HepG2 (cell line): ENCODE results near the gene IP6K1. TPM values are rescaled to one million over a fixed set of nuclear protein-coding genes. Genes with fewer than 3 reads are reported as not detected.
"Not testable (repeated sequence)": the region's sequence is repeated elsewhere in the genome, so short reads cannot be mapped to it uniquely, and the experiment has no call there.

ENCODE experiments used
- ATAC-seq: fragments of 200-7000 bp; cut with Tn5 transposase; 3 replicates; pipeline ENCODE4 v1.9.1; 2020; ENCODE audit warnings: mild to moderate bottlenecking, moderate library complexity
- BruUV-seq: library from RNA; stranded (reverse); fragments of 400-500 nt; replicated peaks from 2 replicates; lab custom pipeline; 2021; lab: Mats Ljungman, UMichigan
- CTCF ChIA-PET: fragments of 300-600 bp; formaldehyde crosslinking; extraction: SDS; loops from one replicate; lab custom pipeline; 2021; ENCODE audit warnings: low total read pairs, inconsistent platforms, low intra/inter-chr PET ratio; lab: Yijun Ruan, JAX
- POLR2A ChIA-PET: fragments of 350-600 bp; sonication (Branson Sonifier 250); formaldehyde crosslinking; loops from one replicate; lab custom pipeline; 2020; ENCODE audit warnings: antibody characterized with exemption, inconsistent platforms; lab: Yijun Ruan, JAX
- DNase-seq: peaks from one replicate; pipeline ENCODE4 v3.0.0-alpha.2; 2015; ENCODE audit warnings: low spot score
- FAIRE-seq: peaks from 3 replicates; lab custom pipeline; 2011; peaks lifted over from hg19 to GRCh38; lab: Jason Lieb, UNC
- H2AFZ ChIP-seq: one replicate; pipeline ENCODE4 v1.6.1; 2011; ENCODE audit warnings: low read length, inconsistent platforms
- H3K27ac ChIP-seq: fragments of 300-600 bp; 3 replicates; pipeline ENCODE4 v1.8.0; 2011; ENCODE audit warnings: mixed run types, mild to moderate bottlenecking, mixed read lengths, low read length, inconsistent platforms; ENCODE audit not compliant: insufficient read depth; ENCODE audit errors: extremely low read length
- H3K27me3 ChIP-seq, 2 experiments: fragments of 200-600 bp in 1 of 2; 2 replicates in 1 of 2; 3 replicates in 1 of 2; pipeline versions ENCODE4 v1.6.0 to v1.8.0; 2011; ENCODE audit warnings: low read length in 2 of 2, mild to moderate bottlenecking in 2 of 2, moderate library complexity in 2 of 2, inconsistent platforms in 1 of 2; ENCODE audit not compliant: insufficient read depth in 2 of 2, control insufficient read depth in 1 of 2
- H3K36me3 ChIP-seq, 2 experiments: fragments of 200-600 bp in 1 of 2; replicated peaks in 1 of 2; 2 replicates in 1 of 2; 3 replicates in 1 of 2; pipeline versions ENCODE4 v1.5.1 to v1.8.0; 2011; ENCODE audit warnings: low read length in 2 of 2, inconsistent platforms in 1 of 2; ENCODE audit not compliant: insufficient read depth in 2 of 2, control insufficient read depth in 1 of 2
- H3K4me1 ChIP-seq: 2 replicates; pipeline ENCODE4 v1.5.1; 2012; ENCODE audit warnings: low read length, inconsistent platforms; ENCODE audit not compliant: insufficient read depth
- H3K4me2 ChIP-seq: 2 replicates; pipeline ENCODE4 v1.6.0; 2011; ENCODE audit warnings: low read depth, low read length, inconsistent platforms
- H3K4me3 ChIP-seq, 3 experiments: fragments of 200-600 bp in 1 of 3; sonication (generic), shearing (Covaris generic) in 1 of 3; replicated peaks in 1 of 3; 2 replicates each; pipeline ENCODE4 v1.5.1; 2011 to 2016; ENCODE audit warnings: low read length in 3 of 3, inconsistent platforms in 2 of 3, low read depth in 2 of 3, mild to moderate bottlenecking in 2 of 3, control low read depth in 1 of 3, mixed read lengths in 1 of 3; ENCODE audit not compliant: insufficient read depth in 1 of 3
- H3K79me2 ChIP-seq: one replicate; pipeline ENCODE4 v1.6.1; 2011; ENCODE audit warnings: low read length, inconsistent platforms; ENCODE audit not compliant: insufficient read depth
- H3K9ac ChIP-seq: 2 replicates; pipeline ENCODE4 v1.6.0; 2011; ENCODE audit warnings: mild to moderate bottlenecking, low read depth, low read length, inconsistent platforms; ENCODE audit not compliant: insufficient read depth
- H3K9me3 ChIP-seq: 2 replicates; pipeline ENCODE4 v1.5.1; 2012; ENCODE audit warnings: mild to moderate bottlenecking, low read length
- H4K20me1 ChIP-seq: 2 replicates; pipeline ENCODE4 v1.6.0; 2011; ENCODE audit warnings: inconsistent platforms, mild to moderate bottlenecking, low read length, moderate library complexity; ENCODE audit not compliant: insufficient read depth
- MAFF ChIP-seq: IDR thresholded peaks from 2 replicates; pipeline ENCODE4 v1.6.1; 2011; ENCODE audit warnings: low read depth, low read length, improper control_type of control experiment
- MAFK ChIP-seq, 2 experiments: IDR thresholded peaks in 1 of 2; conservative IDR thresholded peaks in 1 of 2; 2 replicates each; pipeline ENCODE4 v1.6.1; 2011; ENCODE audit warnings: improper control_type of control experiment in 2 of 2, low read length in 2 of 2
- MXI1 ChIP-seq: IDR thresholded peaks from 3 replicates; pipeline ENCODE4 v1.6.1; 2012; ENCODE audit warnings: low read depth, low read length, inconsistent platforms, borderline replicate concordance
- PHF20 ChIP-seq: sonication (generic); formaldehyde crosslinking; IDR thresholded peaks from 2 replicates; pipeline ENCODE4 v1.5.0; 2020; ENCODE audit warnings: mild to moderate bottlenecking, missing genetic modification reagents
- ZNF205 ChIP-seq: IDR thresholded peaks from 2 replicates; pipeline ENCODE4 v1.6.1; 2018; ENCODE audit warnings: missing biosample characterization, missing genetic modification reagents
- ZNF660 ChIP-seq: sonication (generic); formaldehyde crosslinking; IDR thresholded peaks from 2 replicates; pipeline ENCODE4 v1.5.1; 2020; ENCODE audit warnings: mild to moderate bottlenecking, low read depth, missing genetic modification reagents, borderline replicate concordance
- WGBS: methylation state at CpG from one replicate; pipeline ENCODE4 v1.1.6; 2017; ENCODE audit warnings: low lambda C conversion rate; 5-methylcytosine and 5-hydroxymethylcytosine counted together
- in situ Hi-C: cut with HindIII; loops from 2 replicates; pipeline ENCODE4 v1.10.0; 2017; ENCODE audit warnings: low pct_unique_long_range_greater_than_20kb; ENCODE audit not compliant: extremely low pct_ligation_motif_present
- intact Hi-C: fragments of 100-400 bp; cut with micrococcal nuclease; formaldehyde crosslinking; loops from one replicate; pipeline ENCODE4 v1.10.0; 2022; ENCODE audit not compliant: unreplicated experiment
- polyA plus RNA-seq, 8 experiments: library from polyadenylated mRNA; depleted of rRNA in 3 of 8; stranded (reverse) in 7 of 8; unstranded in 1 of 8; fragments of >200 nt; fragmentation: Illumina TruSeq in 4 of 8; extraction: Trizol in 4 of 8; gene quantifications; 2 replicates each; pipeline versions ENCODE4 v1.2.1 to v1.2.3, GENCODE V29; 2011 to 2016; ENCODE audit warnings: low read depth in 4 of 8, missing spikeins in 1 of 8, mixed read lengths in 1 of 8; ENCODE audit not compliant: insufficient read depth in 1 of 8
- total RNA-seq, 5 experiments: library from RNA; depleted of rRNA; stranded (reverse); fragments of >200 nt; fragmentation: Illumina TruSeq; extraction: Trizol; gene quantifications; 2 replicates each; pipeline ENCODE4 v1.2.3, GENCODE V29; 2016; ENCODE audit warnings: low read depth in 1 of 5
- TF ChIP-seq, protein P1 (sequence below): sonication (generic); formaldehyde crosslinking; IDR thresholded peaks from 2 replicates; pipeline ENCODE4 v1.5.1; 2020; ENCODE audit warnings: mild to moderate bottlenecking, missing genetic modification reagents, moderate library complexity
- TF ChIP-seq, protein P2 (sequence below): sonication (generic); formaldehyde crosslinking; IDR thresholded peaks from 2 replicates; pipeline ENCODE4 v1.5.0; 2020; ENCODE audit warnings: mild to moderate bottlenecking, missing genetic modification reagents, borderline replicate concordance

IP6K1 gene
- total and polyA plus RNA-seq, 2 of the 13 experiments (the other 11 are each of a cell fraction or from before 2014, with no cell fraction given): 17.7 to 29.7 TPM

DNA sequence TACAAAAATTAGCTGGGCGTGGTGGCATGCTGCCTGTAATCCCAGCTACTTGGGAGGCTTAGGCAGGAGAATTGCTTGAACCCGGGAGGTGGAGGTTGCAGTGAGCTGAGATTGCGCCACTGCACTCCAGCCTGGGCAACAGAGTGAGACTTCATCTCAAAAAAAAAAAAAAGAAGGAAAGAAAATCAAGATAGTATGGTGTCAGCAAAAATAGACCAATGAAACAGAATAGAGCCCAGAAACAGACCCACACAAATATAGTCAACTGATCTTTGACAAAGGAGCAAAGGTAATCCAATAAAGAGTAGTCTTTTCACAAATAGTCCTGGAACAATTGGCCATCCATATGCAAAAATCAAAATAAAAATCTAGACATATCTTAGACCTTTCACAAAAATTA is 36.8 kb upstream of the IP6K1 start:
- H4K20me1 ChIP-seq, H3K4me2 ChIP-seq, CTCF ChIA-PET, in situ Hi-C loops, H3K27me3 ChIP-seq, ATAC-seq, POLR2A ChIA-PET, H2AFZ ChIP-seq, H3K27ac ChIP-seq, FAIRE-seq, H3K4me3 ChIP-seq, BruUV-seq: not testable (repeated sequence)
- 88% methylated on average over 3 of the region's 3 CpGs for WGBS
- TF ChIP-seq MAFK (conservative IDR thresholded peaks at IDR 0.05 in 1 of 2, IDR thresholded peaks at IDR 0.05 in 1 of 2; ENCODE audit: low read length in 2 of 2) (peak; percentile 17 to 57; a peak in 2 of 4 replicates), MAFF (peak; percentile 32; the same call in 1 of the 2 replicates)
- TF ChIP-seq, all 625 proteins: peak for 2; not testable (repeated sequence) for 623
- H3K4me1 ChIP-seq, H3K9ac ChIP-seq, DNase-seq, H3K79me2 ChIP-seq, H3K9me3 ChIP-seq, intact Hi-C loops, H3K36me3 ChIP-seq: not testable (repeated sequence)

DNA sequence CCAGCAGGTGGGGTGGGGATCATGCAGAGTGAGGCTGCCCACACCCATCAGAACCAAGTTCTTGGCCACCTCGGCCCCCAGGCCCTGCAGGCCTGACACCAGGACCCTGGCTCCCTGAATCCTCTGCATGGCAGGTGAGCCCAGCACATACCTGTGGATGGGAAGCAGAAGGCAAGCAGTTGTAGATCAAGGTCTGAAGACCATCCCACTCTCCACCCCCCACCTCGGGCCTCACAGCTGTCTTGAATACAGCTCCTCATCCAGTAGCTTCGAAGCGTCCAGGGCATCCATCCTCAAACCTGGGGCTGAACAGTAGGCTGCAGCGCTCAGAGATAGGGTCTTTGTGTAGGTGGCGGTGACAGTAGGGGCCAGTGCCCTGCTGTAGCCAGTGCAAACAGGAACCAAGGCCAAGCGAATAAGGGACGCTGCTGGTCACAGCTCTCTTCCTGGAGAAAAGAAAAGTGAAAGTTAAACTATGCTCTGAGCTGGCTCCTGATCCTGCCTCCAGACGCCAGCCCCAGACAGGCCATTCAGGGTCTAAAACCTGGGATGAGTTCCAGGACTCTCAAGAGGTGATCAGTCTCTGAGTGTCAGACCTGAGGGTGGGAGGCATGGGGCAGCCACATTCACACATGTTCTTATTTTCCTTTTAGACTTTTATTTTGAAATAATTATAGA is 27.3 kb upstream of the IP6K1 start, which contains the start of gene UBA7:
Gene UBA7 (minus strand): TSS at position 457 of the 678 bp plus-strand sequence. CDS start 166 bp downstream, at position 291.
- ChIA-PET CTCF (no interaction called here), POLR2A (interaction anchor here (0.8 to 1.8 kb wide), 9 partner anchors 8 to 274 kb away, joined by 3 to 15 read pairs (median 5); partner anchors contain the start of genes INKA1, IP6K1 and MON1A)
- ATAC-seq: peak; percentile 95
- H4K20me1 ChIP-seq: no peaks in the 10 kb centered on the region
- H3K27me3 ChIP-seq: no peaks in the 10 kb centered on the region
- peak within 1 kb of the TSS; percentile 89 for H2AFZ ChIP-seq
- peak; percentile 74 for DNase-seq
- no peaks in the 10 kb centered on the region for H3K9me3 ChIP-seq
- in situ Hi-C loops (no loop called here), intact Hi-C loops (no loop called here)
- FAIRE-seq: peak; percentile 84
- H3K4me1 ChIP-seq: peaks cover 17% of the 10 kb centered on the region
- 0% methylated on average over 3 of the region's 9 CpGs for WGBS
- peak within 1 kb of the TSS; percentile 64 for H3K27ac ChIP-seq
- H3K4me3 ChIP-seq: peak within 1 kb of the TSS; percentile 48 to 67 (median 56)
- H3K79me2 ChIP-seq: no peaks in the 10 kb centered on the region
- H3K9ac ChIP-seq: peak within 1 kb of the TSS; percentile 57
- no peaks in the 10 kb centered on the region; a peak in 1 of 5 replicates for H3K36me3 ChIP-seq
- peak within 1 kb of the TSS; percentile 80 for H3K4me2 ChIP-seq
- no TSS peak for BruUV-seq
- TF ChIP-seq, protein P1, sequence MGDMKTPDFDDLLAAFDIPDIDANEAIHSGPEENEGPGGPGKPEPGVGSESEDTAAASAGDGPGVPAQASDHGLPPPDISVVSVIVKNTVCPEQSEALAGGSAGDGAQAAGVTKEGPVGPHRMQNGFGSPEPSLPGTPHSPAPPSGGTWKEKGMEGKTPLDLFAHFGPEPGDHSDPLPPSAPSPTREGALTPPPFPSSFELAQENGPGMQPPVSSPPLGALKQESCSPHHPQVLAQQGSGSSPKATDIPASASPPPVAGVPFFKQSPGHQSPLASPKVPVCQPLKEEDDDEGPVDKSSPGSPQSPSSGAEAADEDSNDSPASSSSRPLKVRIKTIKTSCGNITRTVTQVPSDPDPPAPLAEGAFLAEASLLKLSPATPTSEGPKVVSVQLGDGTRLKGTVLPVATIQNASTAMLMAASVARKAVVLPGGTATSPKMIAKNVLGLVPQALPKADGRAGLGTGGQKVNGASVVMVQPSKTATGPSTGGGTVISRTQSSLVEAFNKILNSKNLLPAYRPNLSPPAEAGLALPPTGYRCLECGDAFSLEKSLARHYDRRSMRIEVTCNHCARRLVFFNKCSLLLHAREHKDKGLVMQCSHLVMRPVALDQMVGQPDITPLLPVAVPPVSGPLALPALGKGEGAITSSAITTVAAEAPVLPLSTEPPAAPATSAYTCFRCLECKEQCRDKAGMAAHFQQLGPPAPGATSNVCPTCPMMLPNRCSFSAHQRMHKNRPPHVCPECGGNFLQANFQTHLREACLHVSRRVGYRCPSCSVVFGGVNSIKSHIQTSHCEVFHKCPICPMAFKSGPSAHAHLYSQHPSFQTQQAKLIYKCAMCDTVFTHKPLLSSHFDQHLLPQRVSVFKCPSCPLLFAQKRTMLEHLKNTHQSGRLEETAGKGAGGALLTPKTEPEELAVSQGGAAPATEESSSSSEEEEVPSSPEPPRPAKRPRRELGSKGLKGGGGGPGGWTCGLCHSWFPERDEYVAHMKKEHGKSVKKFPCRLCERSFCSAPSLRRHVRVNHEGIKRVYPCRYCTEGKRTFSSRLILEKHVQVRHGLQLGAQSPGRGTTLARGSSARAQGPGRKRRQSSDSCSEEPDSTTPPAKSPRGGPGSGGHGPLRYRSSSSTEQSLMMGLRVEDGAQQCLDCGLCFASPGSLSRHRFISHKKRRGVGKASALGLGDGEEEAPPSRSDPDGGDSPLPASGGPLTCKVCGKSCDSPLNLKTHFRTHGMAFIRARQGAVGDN (CRISPR knock-in tag): peak; percentile 83
- TF ChIP-seq ZNF660 (CRISPR knock-in tag): no peak
- peak; percentile 32; the same call in 1 of the 3 replicates for TF ChIP-seq MXI1
- TF ChIP-seq, protein P2, sequence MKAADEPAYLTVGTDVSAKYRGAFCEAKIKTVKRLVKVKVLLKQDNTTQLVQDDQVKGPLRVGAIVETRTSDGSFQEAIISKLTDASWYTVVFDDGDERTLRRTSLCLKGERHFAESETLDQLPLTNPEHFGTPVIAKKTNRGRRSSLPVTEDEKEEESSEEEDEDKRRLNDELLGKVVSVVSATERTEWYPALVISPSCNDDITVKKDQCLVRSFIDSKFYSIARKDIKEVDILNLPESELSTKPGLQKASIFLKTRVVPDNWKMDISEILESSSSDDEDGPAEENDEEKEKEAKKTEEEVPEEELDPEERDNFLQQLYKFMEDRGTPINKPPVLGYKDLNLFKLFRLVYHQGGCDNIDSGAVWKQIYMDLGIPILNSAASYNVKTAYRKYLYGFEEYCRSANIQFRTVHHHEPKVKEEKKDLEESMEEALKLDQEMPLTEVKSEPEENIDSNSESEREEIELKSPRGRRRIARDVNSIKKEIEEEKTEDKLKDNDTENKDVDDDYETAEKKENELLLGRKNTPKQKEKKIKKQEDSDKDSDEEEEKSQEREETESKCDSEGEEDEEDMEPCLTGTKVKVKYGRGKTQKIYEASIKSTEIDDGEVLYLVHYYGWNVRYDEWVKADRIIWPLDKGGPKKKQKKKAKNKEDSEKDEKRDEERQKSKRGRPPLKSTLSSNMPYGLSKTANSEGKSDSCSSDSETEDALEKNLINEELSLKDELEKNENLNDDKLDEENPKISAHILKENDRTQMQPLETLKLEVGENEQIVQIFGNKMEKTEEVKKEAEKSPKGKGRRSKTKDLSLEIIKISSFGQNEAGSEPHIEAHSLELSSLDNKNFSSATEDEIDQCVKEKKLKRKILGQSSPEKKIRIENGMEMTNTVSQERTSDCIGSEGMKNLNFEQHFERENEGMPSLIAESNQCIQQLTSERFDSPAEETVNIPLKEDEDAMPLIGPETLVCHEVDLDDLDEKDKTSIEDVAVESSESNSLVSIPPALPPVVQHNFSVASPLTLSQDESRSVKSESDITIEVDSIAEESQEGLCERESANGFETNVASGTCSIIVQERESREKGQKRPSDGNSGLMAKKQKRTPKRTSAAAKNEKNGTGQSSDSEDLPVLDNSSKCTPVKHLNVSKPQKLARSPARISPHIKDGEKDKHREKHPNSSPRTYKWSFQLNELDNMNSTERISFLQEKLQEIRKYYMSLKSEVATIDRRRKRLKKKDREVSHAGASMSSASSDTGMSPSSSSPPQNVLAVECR: peak; percentile 68
- 0 out of 2 replicates have a peak, but pooled peaks have one; percentile 23 for TF ChIP-seq ZNF205
- TF ChIP-seq PHF20 (CRISPR knock-in tag): peak; percentile 81
